ENCODE data around the gene TUSC2.
A peak's percentile ranks its signal among the peaks of the same experiment; 100 is the strongest.
"Not testable (repeated sequence)": the region's sequence is repeated elsewhere in the genome, so short reads cannot be mapped to it uniquely, and the experiment has no call there.

Gene TUSC2

DNA sequence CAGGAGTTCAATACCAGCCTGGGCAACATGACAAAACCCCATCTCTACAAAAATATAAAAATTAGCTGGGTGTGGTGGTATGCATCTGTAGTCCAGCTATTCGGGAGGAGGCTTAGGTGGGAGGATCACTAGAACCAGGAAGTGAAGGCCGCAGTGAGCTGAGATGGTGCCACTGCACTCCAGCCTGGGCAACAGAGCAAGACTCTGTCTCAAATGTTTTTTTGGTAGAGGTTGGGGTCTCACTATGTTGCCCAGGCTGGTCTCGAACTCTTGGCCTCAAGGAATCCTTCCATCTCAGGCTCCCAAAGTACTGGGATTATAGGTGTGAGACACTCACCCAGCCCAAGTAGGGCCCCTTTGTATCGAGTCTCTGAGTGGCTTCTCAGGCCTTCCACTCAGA is 33.9 kb downstream of the TUSC2 start:
- no peak for DNase-seq (ENCODE audit: low read depth)

GRCh38 chr3:50293079-50293801 is 34.8 kb downstream of the TUSC2 start:
- DNase-seq (ENCODE audit: low read depth) = no peak

DNA sequence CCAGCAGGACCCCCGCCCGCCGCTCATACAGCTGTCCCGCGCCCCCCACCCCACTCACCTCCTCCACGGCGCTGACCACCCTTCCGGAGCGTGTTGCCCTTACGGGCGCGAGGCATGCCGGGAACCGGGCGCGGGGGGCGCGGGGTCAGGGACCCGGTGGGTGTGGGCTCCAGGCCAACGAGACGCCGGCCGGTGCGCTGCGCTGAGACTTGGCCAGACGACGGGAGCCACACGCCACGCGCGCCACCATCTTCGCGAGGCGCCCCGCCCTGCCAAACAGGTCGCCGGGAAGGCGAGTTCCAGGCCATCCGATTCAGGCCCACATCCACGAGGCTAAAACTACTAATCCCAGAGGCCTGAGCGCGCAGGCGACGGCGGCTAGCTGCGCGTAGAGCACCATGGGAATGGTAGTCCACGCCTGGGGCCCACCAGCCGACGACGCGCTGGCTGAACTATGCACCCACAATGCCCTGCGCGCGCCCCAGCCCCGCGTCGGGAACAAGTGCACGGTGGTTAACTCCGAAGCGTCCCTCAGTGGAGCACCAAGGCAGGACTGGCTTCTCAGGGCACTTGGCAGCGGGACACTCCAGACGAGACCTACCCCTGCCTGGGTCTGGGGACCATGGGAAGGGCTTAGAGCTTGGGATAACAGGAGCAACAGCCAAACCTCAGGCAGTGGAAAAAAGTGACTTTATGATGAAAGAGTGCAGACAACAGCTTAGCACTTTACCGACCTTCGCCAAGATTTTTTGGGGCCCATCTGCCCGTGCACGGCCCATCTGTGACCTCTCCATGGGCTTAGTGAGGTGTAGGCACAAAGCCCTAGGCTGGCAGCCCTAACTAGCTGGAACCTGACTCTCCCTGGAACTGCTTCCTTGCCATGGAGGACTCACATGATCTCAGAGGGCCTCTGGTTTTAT is 35.6 kb downstream of the TUSC2 start, which contains the start of gene IFRD2:
IFRD2 (minus strand) TSS at position 271 of the 920 bp plus-strand sequence; CDS start at position 116, 155 bp downstream.
- peak; percentile 91 for DNase-seq (ENCODE audit: low read depth)

DNA sequence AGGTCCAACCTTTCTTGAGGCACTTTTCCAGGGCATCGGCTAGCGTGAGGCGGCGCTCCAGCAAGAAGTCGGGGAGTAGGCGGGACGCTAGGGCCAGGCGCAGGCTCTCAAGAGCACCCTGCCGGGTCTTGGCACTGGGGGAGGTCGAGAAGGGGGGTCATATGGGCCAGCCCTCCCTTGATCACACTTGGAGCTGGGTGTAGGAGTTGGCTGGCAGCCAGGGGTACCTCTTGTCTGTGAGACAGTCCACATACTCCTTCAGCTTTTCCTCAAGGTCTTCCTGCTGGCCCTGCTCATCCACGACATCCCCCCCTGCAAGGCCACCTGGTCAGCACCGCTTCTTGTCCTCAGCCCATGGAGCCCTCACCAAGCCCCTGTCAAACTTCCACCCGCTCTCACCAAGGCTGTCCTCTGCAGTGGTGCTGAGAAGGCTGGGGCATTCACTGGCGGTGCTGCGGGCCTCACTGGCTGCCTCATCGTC is 37.8 kb downstream of the TUSC2 start:
- no peak for DNase-seq (ENCODE audit: low read depth)

DNA sequence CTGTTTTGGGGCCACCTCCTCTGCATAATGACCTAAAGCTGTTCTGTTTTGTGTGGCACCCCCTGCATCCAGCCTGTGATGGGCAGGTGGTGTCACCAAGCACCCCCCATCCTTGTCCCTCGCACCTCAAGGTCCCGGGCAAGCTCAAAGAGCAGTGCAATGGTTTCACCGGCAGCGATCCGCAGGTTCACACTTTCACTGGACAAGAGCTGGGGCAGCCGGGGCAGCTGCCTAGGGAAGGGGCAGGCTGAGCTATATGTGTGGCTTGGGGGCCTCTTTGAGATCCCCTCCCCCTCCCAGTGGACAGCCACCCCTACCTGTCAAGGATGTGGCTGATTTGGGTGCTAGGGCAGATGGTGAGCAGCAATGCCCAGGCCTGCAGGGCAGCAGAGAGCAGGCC is 38.9 kb downstream of the TUSC2 start:
- DNase-seq (ENCODE audit: low read depth) = no peak

DNA sequence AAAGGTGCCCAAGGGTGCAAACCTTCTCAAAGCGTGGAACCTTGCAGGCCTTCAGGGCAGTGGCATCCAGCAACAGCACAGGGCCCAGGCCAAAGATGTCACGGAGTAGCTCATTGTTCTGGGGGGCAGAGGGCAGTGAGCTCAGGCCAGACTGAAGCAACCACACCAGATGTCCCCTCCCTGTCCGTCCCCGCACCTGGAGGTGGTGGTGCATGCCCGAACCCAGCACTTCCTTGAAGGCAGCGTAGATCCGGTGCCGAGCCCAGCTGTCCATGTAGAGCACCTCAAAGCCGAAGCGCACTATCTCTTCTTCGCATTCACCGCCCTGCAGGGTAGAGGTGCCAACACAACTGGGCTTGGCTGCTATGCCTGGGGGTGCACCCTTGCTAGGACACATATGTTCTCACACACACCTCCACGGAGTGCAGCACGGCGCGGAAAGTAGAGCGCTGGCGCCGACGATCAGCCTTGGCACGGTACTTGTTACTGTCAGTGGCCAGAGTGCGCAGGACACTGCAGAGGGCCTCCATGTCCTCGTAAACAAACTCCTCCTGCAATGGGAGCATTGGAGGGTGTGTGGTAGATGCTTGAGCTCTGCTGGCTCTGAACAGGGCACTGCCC is 39.5 kb downstream of the TUSC2 start:
- DNase-seq (ENCODE audit: low read depth) = no peak

- DNase-seq (ENCODE audit: low read depth) = no peak
Measured at GRCh38 chr3:50287262-50287661, 40.8 kb downstream of the TUSC2 start.

DNA sequence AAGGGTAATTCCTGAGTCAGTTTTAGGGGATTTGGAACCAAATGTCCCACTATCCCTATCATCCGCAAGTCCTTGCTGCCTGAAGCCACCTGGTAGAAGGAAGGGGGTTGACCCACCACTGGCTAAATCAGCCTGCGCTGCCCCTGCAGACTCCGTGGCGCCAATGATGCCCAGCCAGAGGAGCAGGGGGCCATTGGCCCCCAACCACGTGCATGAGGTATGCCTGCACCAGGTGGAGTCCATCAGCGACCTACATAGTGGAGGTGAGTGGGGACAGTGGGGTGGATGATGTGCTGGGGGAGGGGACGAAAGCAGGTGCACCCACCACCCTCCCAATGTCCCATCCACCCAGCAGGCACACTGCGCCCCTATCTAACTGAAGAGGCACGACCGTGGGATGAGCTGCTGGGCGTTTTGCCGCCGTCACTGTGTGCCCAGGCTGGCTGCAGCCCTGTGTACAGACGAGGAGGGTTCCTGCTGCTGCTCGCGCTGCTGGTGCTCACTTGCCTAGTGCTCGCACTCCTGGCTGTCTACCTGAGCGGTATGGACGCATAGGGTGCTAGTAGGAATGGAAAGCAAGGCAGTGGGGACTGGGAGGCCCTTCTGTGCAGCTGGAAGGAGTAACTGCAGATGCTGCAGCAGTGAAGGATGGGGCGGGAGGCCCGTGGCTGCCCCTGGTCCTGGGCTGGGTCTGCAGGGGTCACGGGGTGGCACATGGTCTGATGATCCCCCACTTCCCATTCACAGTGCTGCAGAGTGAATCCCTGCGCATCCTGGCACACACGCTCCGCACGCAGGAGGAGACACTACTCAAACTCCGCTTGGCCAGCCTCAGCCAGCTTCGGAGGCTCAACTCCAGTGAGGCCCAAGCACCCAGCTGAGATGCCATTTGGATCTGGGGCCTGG is 41.4 kb downstream of the TUSC2 start:
- DNase-seq (ENCODE audit: low read depth) = no peak

DNA sequence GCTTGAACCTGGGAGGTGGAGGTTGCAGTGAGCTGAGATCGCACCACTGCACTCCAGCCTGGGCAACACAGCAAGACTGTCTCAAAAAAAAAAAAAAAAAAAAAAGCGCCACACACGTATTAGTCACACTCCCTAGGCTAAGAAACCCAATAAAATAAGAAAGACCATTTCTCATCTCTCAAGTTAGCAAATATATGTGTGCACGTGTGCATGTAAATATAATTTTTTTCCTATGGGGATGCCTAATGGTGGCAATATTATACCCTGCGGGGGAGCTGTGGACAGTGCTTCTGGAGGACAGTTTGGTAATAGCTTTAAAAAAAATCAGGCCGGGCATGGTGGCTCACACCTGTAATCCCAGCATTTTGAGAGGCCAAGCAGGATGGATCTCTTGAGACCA is 43.9 kb downstream of the TUSC2 start:
- not testable (repeated sequence) for DNase-seq (ENCODE audit: low read depth)

- DNase-seq (ENCODE audit: low read depth) = no peak
Measured at GRCh38 chr3:50279255-50280016, 48.6 kb downstream of the TUSC2 start.

DNA sequence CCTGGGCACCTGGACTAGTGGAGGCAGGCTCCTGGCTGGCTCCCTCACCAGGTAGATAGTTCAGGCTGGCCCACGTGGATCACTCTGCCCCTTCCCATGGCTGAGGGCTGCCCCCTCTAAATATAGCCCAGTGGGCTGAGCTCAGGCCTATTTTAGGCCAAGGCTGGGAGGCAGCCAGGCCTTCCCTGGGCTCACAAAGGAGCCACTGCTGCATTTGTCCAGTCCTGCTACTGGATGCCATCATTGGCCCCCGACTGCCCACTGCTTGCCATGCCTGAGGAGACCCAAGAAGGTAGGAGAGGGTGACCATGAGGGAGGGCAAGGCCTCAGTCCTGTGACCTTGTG is 49.2 kb downstream of the TUSC2 start, which contains the start of gene LSMEM2:
LSMEM2 (plus strand) TSS at position 208 of the 345 bp plus-strand sequence; CDS start at position 235, 27 bp downstream.
- DNase-seq (ENCODE audit: low read depth) = no peak

DNA sequence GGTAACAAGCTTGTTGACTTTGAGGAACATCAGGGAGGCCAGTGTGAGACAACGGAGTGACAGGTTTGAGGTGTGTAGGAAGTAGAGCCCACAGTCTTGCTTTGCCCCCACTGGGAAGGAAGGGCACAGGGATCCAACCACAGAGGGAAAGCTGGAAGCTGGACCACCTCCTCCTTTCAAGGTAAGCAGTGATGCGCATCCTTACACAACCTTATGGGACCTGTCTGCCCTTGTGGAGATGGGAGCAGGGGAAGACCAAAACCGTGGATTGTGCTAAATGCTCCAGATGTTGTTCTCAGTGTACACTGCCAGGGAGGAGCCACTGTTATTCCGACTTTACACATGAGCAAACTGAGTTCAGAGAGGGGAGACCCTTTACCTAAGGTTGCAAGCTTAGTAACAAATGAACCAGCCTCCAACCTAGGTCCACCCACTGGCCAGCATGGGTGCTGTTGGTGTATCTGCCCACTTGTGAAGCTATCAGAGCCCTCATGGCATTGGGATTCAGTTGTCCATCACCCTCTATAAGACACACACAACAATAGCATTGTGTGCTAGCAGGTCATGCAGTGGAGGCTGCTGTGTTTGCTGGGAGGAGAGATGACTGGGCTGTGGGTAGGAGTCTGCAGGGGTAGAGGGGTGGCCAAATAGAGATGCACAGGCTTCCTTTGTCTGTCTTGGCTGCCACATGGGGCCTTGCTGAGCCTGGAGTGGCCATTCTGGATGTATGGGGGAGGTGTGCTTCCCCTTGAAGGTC is 49.7 kb downstream of the TUSC2 start:
- no peak for DNase-seq (ENCODE audit: low read depth)

- DNase-seq (ENCODE audit: low read depth) = no peak
Measured at GRCh38 chr3:50276762-50277101, 51.3 kb downstream of the TUSC2 start.

GRCh38 chr3:50275996-50276761 is 51.8 kb downstream of the TUSC2 start:
- no peak for DNase-seq (ENCODE audit: low read depth)

DNA sequence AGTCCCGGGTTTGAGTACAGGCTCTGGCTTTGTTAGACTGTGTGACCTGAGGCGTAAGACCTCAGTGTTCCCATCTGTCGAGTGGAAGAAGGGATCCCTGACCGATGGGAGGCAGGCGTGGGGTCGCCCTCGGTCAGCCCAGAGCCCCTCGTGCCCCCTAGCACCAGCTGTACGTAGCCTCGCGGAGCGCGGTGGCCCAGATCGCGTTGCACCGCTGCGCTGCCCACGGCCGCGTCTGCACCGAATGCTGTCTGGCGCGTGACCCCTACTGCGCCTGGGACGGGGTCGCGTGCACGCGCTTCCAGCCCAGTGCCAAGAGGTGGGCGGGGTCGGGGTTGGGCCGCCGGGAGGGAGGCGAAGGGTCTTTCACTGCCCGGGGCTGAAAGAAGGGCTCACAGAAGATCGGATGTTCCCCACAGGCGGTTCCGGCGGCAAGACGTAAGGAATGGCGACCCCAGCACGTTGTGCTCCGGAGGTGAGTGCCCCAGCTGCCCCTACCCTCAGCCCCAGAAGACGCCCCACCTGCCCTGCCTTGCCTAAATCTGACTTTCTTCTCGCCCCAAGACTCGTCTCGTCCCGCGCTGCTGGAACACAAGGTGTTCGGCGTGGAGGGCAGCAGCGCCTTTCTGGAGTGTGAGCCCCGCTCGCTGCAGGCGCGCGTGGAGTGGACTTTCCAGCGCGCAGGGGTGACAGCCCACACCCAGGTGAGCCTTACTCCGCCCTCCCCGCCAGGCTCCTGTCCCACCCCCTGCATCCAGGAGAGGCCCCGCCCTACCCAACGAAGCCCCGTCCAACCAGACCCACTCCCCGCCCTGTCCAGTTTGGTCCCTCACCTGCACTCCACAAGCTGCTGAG is 52.7 kb downstream of the TUSC2 start:
- no peak for DNase-seq (ENCODE audit: low read depth)
